ENCODE measurements around the gene PAQR7.

The PAQR7 gene

DNA sequence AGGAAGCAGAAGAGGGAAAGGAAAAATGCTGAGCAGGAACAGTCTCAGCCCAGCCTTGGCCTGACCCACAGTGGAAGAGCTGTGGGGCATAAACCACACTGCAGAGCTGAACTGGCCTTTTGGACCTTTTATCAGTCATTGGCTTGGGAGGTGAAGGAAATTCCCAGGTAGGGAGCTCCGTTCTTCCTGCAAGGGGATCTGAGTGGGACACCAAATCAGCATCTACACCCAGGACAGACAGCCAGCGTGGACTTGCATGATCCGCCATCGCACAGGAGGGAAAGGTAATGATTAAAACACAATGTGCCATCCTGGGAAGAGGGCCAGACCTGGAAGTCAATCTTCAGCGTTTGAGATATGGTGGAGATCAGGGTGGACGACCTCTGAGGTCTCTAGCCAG lies 56.9 kb downstream of the PAQR7 start:
- no peak for DNase-seq

DNA sequence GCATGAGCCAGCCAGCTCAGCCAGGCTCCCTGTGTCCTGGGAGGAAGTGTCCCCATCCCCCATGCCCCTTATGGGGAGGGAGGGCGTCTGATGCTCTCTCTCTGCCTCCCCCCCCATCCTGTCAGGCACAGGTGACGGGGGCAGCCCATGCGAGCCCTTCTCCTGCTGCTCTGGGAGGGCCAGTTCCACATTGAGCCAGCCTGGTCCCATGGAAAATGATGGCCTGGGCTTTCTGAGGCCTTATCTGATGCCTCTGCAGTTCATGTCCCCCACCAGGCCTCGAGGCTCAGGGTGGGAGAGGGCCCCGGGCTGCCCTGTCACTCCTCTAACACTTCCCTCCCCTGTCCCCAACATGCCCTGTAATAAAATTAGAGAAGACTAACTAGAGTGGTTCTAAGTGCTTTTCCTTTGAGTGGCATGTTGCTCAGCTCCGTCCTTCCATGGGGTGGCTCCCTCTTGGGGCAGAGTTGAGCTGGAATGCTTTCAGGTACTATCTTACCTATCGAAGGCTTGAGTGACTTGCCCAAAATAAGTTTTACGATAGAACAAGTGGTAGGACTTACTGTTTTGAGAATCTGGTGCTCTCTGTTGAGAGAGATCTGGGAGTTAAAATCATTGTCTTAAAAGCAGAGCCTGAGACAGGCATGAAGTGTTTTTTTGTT lies 57.5 kb downstream of the PAQR7 start:
- no peak for DNase-seq

DNA sequence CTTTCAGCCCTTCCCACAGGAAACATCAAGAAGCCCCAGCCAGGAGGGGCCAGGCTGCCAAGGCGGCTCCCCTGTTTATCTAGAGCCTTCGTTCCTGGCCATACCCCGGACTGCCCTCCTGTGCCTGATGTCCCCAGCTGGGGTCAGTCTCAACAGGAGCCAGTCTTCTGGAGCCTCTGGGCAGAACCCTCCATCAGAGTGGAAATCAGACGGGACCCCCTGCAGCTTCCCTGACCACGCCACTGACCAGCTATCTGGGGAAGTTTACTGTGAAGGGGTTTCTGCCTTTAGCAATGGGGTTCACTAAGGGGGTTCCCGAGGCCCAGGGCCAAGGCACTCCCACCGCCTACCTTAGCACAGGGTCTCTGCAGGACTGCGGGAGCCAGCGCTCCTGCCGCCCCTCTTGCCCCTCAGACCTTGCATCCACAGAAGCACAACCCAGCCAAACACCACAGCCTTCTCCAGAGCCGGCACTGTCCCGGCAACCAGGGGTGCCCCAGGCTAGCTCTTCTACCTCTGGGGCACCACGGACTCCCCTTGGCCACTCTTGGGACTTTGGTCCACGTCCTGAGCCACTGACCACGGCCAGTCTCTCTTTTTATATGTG lies 59.3 kb downstream of the PAQR7 start:
- no peak for DNase-seq

DNA sequence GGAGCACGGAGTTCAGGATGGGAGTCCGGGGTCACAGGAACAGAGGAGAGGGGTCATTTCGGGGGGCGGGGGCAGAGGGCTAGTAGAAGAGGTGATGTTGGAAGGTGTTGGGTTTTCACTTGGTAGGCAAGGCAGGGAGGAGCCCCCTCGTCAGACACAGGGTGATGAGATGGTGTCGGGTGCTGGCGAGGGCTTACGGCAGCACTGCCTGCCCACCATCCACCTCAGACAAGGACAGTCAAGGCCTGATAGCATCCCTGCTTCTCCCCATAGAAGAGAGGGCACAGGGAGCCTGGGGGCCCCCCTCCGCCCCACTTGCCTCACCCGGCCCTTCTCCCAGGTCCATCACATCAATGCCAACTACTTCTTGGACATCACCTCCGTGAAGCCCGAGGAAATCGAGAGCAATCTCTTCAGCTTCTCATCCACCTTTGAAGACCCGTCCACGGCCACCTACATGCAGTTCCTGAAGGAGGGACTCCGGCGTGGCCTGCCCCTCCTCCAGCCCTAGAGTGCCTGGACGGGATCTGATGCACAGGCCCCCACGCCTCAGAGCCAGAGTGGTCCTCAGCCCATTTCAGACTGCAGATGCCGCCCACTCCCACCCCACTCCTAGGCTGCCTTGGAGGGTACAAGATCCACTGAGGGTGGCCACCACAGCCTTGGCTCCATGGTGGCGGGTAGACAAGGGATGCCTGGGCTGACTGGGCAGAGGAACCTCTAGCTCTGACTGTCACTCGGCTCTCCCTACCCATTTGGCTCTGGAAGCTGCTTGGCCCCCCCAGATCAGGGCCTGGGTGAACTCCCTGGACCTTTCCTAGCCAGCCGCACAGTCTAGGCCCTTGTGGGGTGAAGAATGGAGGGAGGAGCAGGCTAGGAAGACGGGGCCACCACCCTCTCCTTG lies 60.0 kb downstream of the PAQR7 start:
- DNase-seq: no peak

DNA sequence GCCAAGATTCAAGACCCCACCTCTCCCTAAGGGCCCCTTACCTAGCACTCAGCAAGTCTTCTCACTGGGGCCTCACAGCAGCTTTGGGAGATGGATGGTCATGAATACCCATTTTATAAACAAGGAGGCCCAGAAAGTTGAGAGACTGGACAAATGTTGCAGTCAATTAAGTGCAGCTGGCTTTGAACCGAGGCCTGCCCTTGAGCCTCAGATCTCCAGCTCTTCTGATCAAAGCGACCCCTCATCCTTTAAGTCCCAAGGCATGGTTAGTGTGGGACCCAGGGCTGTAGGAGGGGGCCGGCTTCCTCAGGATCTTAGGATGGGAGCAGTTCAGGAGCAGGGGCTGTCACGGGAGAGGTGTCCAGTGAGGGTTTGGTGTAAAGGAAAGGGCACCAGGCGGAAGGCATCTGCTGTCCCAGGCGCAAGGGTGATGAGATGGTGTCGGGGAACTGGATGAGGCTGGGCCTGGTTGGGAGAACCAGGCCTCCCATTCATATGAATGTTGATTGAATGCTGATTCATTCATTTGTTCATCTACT lies 60.9 kb downstream of the PAQR7 start:
- no peak for DNase-seq

DNA sequence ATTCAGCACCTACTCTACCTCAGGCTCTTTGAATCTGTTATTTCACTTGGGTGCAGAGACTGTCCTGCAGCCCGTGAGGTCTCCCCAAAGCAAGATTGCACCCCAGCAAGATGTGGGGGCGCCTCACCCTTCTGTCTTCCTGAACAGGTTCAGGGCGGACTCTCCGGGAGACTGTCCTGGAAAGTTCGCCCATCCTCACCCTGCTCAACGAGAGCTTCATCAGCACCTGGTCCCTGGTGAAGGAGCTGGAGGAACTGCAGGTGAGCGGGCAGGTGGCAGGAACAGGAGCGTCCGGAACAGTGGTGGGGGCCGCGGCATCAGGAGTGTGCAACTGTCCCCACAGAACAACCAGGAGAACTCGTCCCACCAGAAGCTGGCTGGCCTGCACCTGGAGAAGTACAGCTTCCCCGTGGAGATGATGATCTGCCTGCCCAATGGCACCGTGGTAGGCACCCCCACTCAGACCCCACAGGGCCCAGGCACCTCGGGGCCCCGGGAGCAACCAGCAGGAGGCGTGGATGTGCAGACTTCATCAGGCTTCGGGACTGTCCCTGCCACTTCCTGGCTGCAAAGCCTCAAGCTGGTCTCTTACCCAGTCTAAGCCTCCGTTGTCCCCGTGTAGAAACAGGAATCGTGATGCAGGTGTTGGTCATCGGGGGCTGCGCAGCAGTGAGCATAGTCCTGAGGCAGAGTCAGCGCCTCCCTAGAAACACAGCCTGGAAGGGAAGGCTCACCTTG lies 61.6 kb downstream of the PAQR7 start:
- no peak for DNase-seq

DNA sequence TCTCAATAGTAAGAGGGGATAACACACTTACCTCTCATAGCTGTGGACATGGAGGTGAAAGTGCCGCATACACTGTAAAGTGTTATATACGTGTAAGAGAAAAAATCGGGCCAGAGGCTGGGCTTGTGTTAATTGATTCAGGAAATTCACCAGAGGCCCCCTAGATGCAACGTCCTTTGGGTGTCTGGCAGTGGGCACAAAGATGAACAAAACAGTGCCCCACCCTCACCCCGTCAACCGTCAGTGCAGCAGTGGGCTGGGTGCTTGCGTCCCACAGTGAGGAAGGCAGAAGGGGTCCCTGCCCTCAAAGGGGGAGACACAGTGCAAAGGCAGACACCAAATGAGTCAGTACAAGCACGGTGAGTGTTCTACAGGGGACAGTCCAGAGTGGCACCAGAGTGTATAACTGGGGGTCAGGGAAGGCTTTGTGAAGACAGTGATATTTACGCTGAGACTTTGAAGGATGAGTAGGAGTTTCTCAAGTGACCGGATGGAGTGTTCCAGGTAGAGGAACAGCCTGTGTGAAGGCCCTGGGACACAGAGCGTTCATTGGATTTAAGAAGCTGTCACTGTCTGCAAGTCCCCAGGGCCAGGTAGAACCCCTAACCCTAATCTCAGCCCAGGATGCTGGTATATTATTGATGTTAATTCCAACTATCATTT lies 62.3 kb downstream of the PAQR7 start:
- DNase-seq: no peak

Measured in anterior cingulate cortex (tissue), 58 donors.